HepG2 (cell line): ENCODE measurements around the gene MRPL20. TPM values are rescaled to one million over a fixed set of nuclear protein-coding genes. Genes with fewer than 3 reads are reported as not detected.

Experiments
- ARID2 ChIP-seq: sonication (generic); formaldehyde crosslinking; IDR thresholded peaks from 2 replicates; pipeline ENCODE4 v1.8.1; 2022; ENCODE audit warnings: mild to moderate bottlenecking, missing genetic modification reagents, borderline replicate concordance
- CC2D1A ChIP-seq: sonication (generic); formaldehyde crosslinking; IDR thresholded peaks from 2 replicates; pipeline ENCODE4 v1.8.1; 2023; ENCODE audit warnings: mild to moderate bottlenecking, missing genetic modification reagents
- ONECUT2 ChIP-seq: sonication (generic); formaldehyde crosslinking; IDR thresholded peaks from 2 replicates; pipeline ENCODE4 v1.4.0; 2020; ENCODE audit warnings: missing genetic modification reagents
- PAWR ChIP-seq: sonication (generic); formaldehyde crosslinking; IDR thresholded peaks from 2 replicates; pipeline ENCODE4 v1.4.0; 2020; ENCODE audit warnings: missing genetic modification reagents, mild to moderate bottlenecking, borderline replicate concordance
- PHF21A ChIP-seq: sonication (generic); formaldehyde crosslinking; IDR thresholded peaks from 2 replicates; pipeline ENCODE4 v1.5.0; 2020; ENCODE audit warnings: mild to moderate bottlenecking, missing genetic modification reagents
- TIGD3 ChIP-seq: sonication (generic); formaldehyde crosslinking; IDR thresholded peaks from 2 replicates; pipeline ENCODE4 v1.5.1; 2020; ENCODE audit warnings: mild to moderate bottlenecking, missing genetic modification reagents, borderline replicate concordance
- ZBTB10 ChIP-seq: sonication (generic); formaldehyde crosslinking; IDR thresholded peaks from 2 replicates; pipeline ENCODE4 v1.4.0; 2020; ENCODE audit warnings: missing genetic modification reagents, borderline replicate concordance
- ZNF10 ChIP-seq: sonication (generic); formaldehyde crosslinking; IDR thresholded peaks from 2 replicates; pipeline ENCODE4 v1.4.0; 2020; ENCODE audit warnings: mild to moderate bottlenecking, low read depth, missing genetic modification reagents, borderline replicate concordance
- ZNF136 ChIP-seq: sonication (generic); formaldehyde crosslinking; IDR thresholded peaks from 2 replicates; pipeline ENCODE4 v1.8.1; 2022; ENCODE audit warnings: low read depth, mild to moderate bottlenecking, moderate library complexity, missing genetic modification reagents
- ZNF337 ChIP-seq: sonication (generic); formaldehyde crosslinking; IDR thresholded peaks from 2 replicates; pipeline ENCODE4 v1.5.1; 2020; ENCODE audit warnings: missing genetic modification reagents, low read depth, mild to moderate bottlenecking, borderline replicate concordance
- ZNF530 ChIP-seq: sonication (generic); formaldehyde crosslinking; IDR thresholded peaks from 2 replicates; pipeline ENCODE4 v1.5.0; 2020; ENCODE audit warnings: low read depth, mild to moderate bottlenecking, missing genetic modification reagents
- ZNF781 ChIP-seq: sonication (generic); formaldehyde crosslinking; IDR thresholded peaks from 2 replicates; pipeline ENCODE4 v1.5.1; 2020; ENCODE audit warnings: borderline replicate concordance, mild to moderate bottlenecking, missing genetic modification reagents; ENCODE audit errors: not compliant biosample characterization
- ZNF790 ChIP-seq: sonication (generic); formaldehyde crosslinking; IDR thresholded peaks from 2 replicates; pipeline ENCODE4 v1.8.0; 2022; ENCODE audit warnings: missing genetic modification reagents, mild to moderate bottlenecking, borderline replicate concordance
- polyA plus RNA-seq, 8 experiments: library from polyadenylated mRNA; depleted of rRNA in 3 of 8; stranded (reverse) in 7 of 8; unstranded in 1 of 8; fragments of >200 nt; fragmentation: Illumina TruSeq in 4 of 8; extraction: Trizol in 4 of 8; gene quantifications; 2 replicates each; pipeline versions ENCODE4 v1.2.1 to v1.2.3, GENCODE V29; 2011 to 2016; ENCODE audit warnings: low read depth in 4 of 8, missing spikeins in 1 of 8, mixed read lengths in 1 of 8; ENCODE audit not compliant: insufficient read depth in 1 of 8
- total RNA-seq, 5 experiments: library from RNA; depleted of rRNA; stranded (reverse); fragments of >200 nt; fragmentation: Illumina TruSeq; extraction: Trizol; gene quantifications; 2 replicates each; pipeline ENCODE4 v1.2.3, GENCODE V29; 2016; ENCODE audit warnings: low read depth in 1 of 5
- TF ChIP-seq, protein P1 (sequence below): sonication (generic); formaldehyde crosslinking; IDR thresholded peaks from 2 replicates; pipeline ENCODE4 v1.8.0; 2022; ENCODE audit warnings: mild to moderate bottlenecking, missing genetic modification reagents
- TF ChIP-seq, protein P2 (sequence below): sonication (generic); formaldehyde crosslinking; conservative IDR thresholded peaks from 2 replicates; pipeline ENCODE4 v1.8.0; 2022; ENCODE audit warnings: mild to moderate bottlenecking, moderate library complexity, missing genetic modification reagents
- TF ChIP-seq, protein P3 (sequence below): sonication (generic); formaldehyde crosslinking; IDR thresholded peaks from 2 replicates; pipeline ENCODE4 v1.4.0; 2020; ENCODE audit warnings: missing genetic modification reagents
- TF ChIP-seq, protein P4 (sequence below): sonication (generic); formaldehyde crosslinking; IDR thresholded peaks from 2 replicates; pipeline ENCODE4 v1.5.0; 2020; ENCODE audit warnings: missing genetic modification reagents
- TF ChIP-seq, protein P5 (sequence below): sonication (generic); formaldehyde crosslinking; IDR thresholded peaks from 2 replicates; pipeline ENCODE4 v1.4.0; 2020; ENCODE audit warnings: mild to moderate bottlenecking, missing genetic modification reagents

The MRPL20 gene
- total and polyA plus RNA-seq, 2 of the 13 experiments (the other 11 are each of a cell fraction or from before 2014, with no cell fraction given) = 59.2 to 127 TPM

- TF ChIP-seq ZBTB10 = peak; percentile 35; the same call in 1 of the 2 replicates
- no peak for TF ChIP-seq ARID2 (CRISPR knock-in tag)
- TF ChIP-seq, protein P1, sequence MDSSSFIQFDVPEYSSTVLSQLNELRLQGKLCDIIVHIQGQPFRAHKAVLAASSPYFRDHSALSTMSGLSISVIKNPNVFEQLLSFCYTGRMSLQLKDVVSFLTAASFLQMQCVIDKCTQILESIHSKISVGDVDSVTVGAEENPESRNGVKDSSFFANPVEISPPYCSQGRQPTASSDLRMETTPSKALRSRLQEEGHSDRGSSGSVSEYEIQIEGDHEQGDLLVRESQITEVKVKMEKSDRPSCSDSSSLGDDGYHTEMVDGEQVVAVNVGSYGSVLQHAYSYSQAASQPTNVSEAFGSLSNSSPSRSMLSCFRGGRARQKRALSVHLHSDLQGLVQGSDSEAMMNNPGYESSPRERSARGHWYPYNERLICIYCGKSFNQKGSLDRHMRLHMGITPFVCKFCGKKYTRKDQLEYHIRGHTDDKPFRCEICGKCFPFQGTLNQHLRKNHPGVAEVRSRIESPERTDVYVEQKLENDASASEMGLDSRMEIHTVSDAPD (CRISPR knock-in tag) = peak; percentile 53; the same call in 1 of the 2 replicates
- TF ChIP-seq ZNF10 (CRISPR knock-in tag) = no peak
- TF ChIP-seq ZNF530 (CRISPR knock-in tag) = no peak
- TF ChIP-seq PAWR = no peak
- TF ChIP-seq ONECUT2 = no peak
- TF ChIP-seq, protein P2, sequence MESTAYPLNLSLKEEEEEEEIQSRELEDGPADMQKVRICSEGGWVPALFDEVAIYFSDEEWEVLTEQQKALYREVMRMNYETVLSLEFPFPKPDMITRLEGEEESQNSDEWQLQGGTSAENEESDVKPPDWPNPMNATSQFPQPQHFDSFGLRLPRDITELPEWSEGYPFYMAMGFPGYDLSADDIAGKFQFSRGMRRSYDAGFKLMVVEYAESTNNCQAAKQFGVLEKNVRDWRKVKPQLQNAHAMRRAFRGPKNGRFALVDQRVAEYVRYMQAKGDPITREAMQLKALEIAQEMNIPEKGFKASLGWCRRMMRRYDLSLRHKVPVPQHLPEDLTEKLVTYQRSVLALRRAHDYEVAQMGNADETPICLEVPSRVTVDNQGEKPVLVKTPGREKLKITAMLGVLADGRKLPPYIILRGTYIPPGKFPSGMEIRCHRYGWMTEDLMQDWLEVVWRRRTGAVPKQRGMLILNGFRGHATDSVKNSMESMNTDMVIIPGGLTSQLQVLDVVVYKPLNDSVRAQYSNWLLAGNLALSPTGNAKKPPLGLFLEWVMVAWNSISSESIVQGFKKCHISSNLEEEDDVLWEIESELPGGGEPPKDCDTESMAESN (CRISPR knock-in tag) = peak; percentile 78; the same call in 1 of the 2 replicates
- TF ChIP-seq ZNF337 (CRISPR knock-in tag) = no peak
- TF ChIP-seq ZNF790 (CRISPR knock-in tag) = no peak
- TF ChIP-seq, protein P3, sequence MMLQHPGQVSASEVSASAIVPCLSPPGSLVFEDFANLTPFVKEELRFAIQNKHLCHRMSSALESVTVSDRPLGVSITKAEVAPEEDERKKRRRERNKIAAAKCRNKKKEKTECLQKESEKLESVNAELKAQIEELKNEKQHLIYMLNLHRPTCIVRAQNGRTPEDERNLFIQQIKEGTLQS (CRISPR knock-in tag) = no peak
- TF ChIP-seq, protein P4, sequence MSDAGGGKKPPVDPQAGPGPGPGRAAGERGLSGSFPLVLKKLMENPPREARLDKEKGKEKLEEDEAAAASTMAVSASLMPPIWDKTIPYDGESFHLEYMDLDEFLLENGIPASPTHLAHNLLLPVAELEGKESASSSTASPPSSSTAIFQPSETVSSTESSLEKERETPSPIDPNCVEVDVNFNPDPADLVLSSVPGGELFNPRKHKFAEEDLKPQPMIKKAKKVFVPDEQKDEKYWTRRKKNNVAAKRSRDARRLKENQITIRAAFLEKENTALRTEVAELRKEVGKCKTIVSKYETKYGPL (CRISPR knock-in tag) = no peak
- TF ChIP-seq CC2D1A (CRISPR knock-in tag) = no peak
- TF ChIP-seq, protein P5, sequence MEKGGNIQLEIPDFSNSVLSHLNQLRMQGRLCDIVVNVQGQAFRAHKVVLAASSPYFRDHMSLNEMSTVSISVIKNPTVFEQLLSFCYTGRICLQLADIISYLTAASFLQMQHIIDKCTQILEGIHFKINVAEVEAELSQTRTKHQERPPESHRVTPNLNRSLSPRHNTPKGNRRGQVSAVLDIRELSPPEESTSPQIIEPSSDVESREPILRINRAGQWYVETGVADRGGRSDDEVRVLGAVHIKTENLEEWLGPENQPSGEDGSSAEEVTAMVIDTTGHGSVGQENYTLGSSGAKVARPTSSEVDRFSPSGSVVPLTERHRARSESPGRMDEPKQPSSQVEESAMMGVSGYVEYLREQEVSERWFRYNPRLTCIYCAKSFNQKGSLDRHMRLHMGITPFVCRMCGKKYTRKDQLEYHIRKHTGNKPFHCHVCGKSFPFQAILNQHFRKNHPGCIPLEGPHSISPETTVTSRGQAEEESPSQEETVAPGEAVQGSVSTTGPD (CRISPR knock-in tag) = no peak
- peak; percentile 80 for TF ChIP-seq PHF21A (CRISPR knock-in tag)
- no peak for TF ChIP-seq TIGD3
- no peak for TF ChIP-seq ZNF136 (CRISPR knock-in tag)
- no peak for TF ChIP-seq ZNF781 (CRISPR knock-in tag)
These were observed 14.2 kb upstream of the MRPL20 start, which contains the start of gene ANKRD65 (continued) for GRCh38 chr1:1421147-1421906.
